IMR-90 (cell line): ENCODE results near the gene ICAM2. TPM values are rescaled to one million over a fixed set of nuclear protein-coding genes. Genes with fewer than 3 reads are reported as not detected.

Experiments used
- ATAC-seq: fragments of 200-7000 bp; cut with Tn5 transposase; 2 replicates; pipeline ENCODE4 v1.9.1; 2020; ENCODE audit warnings: low read depth, mild to moderate bottlenecking, moderate library complexity
- BruUV-seq: library from RNA; stranded (reverse); fragments of 400-500 nt; replicated peaks from 2 replicates; lab custom pipeline; 2021; lab: Mats Ljungman, UMichigan
- CTCF ChIA-PET: fragments of 300-600 bp; formaldehyde crosslinking; extraction: SDS; loops from one replicate; lab custom pipeline; 2021; ENCODE audit warnings: antibody characterized with exemption; lab: Yijun Ruan, JAX
- POLR2A ChIA-PET: fragments of 300-600 bp; sonication (Branson Sonifier 250); formaldehyde crosslinking; loops from one replicate; lab custom pipeline; 2022; ENCODE audit warnings: antibody characterized with exemption; ENCODE audit not compliant: unreplicated experiment; lab: Charles Lee
- DNase-seq: peaks from one replicate; pipeline ENCODE4 v3.0.0; 2013
- H2AFZ ChIP-seq: replicated peaks from 2 replicates; pipeline ENCODE3; 2013; ENCODE audit warnings: low read length, mild to moderate bottlenecking; ENCODE audit not compliant: poor library complexity
- H2AK5ac ChIP-seq: 2 replicates; pipeline ENCODE4 v1.6.1; 2013; ENCODE audit warnings: low read depth, low read length, inconsistent platforms
- H2AK9ac ChIP-seq: replicated peaks from 2 replicates; pipeline ENCODE3; 2013; ENCODE audit warnings: mild to moderate bottlenecking, low read depth, low read length, moderate library complexity; ENCODE audit not compliant: poor library complexity
- H2BK120ac ChIP-seq: 2 replicates; pipeline ENCODE4 v1.6.1; 2013; ENCODE audit warnings: low read depth, low read length, inconsistent platforms
- H2BK15ac ChIP-seq: 3 replicates; pipeline ENCODE4 v1.6.1; 2013; ENCODE audit warnings: low read depth, low read length, inconsistent platforms
- H2BK20ac ChIP-seq: 2 replicates; pipeline ENCODE4 v1.6.1; 2013; ENCODE audit warnings: low read depth, mild to moderate bottlenecking, inconsistent platforms, low read length, moderate library complexity
- H2BK5ac ChIP-seq: 2 replicates; pipeline ENCODE4 v1.6.1; 2013; ENCODE audit warnings: mild to moderate bottlenecking, low read depth, low read length, inconsistent platforms; ENCODE audit not compliant: poor library complexity, severe bottlenecking
- H3K14ac ChIP-seq: replicated peaks from 2 replicates; pipeline ENCODE4 v1.6.1; 2013; ENCODE audit warnings: low read depth, low read length, inconsistent platforms
- H3K18ac ChIP-seq: 2 replicates; pipeline ENCODE4 v1.6.1; 2013; ENCODE audit warnings: low read depth, low read length, control low read depth
- H3K23ac ChIP-seq: 2 replicates; pipeline ENCODE4 v1.6.1; 2013; ENCODE audit warnings: low read depth, low read length, inconsistent platforms
- H3K27ac ChIP-seq: 2 replicates; pipeline ENCODE4 v1.5.1; 2013; ENCODE audit warnings: mild to moderate bottlenecking, control low read depth, low read length; ENCODE audit not compliant: insufficient read depth
- H3K27me3 ChIP-seq: 2 replicates; pipeline ENCODE4 v1.6.1; 2013; ENCODE audit warnings: low read length; ENCODE audit not compliant: control insufficient read depth, insufficient read depth
- H3K36me3 ChIP-seq: 2 replicates; pipeline ENCODE4 v1.6.1; 2013; ENCODE audit warnings: low read length, mixed read lengths; ENCODE audit not compliant: control insufficient read depth, insufficient read depth
- H3K4ac ChIP-seq: 2 replicates; pipeline ENCODE4 v1.6.1; 2013; ENCODE audit warnings: low read depth, low read length, inconsistent platforms
- H3K4me1 ChIP-seq: 2 replicates; pipeline ENCODE4 v1.6.1; 2013; ENCODE audit warnings: low read length, mixed read lengths; ENCODE audit not compliant: control insufficient read depth, insufficient read depth
- H3K4me2 ChIP-seq: 2 replicates; pipeline ENCODE4 v1.6.1; 2013; ENCODE audit warnings: low read depth, mild to moderate bottlenecking, control low read depth, low read length, moderate library complexity
- H3K4me3 ChIP-seq: 2 replicates; pipeline ENCODE4 v1.5.1; 2013; ENCODE audit warnings: low read depth, mild to moderate bottlenecking, control low read depth, low read length, moderate library complexity; ENCODE audit not compliant: insufficient read depth
- H3K56ac ChIP-seq: 2 replicates; pipeline ENCODE4 v1.6.1; 2013; ENCODE audit warnings: low read length, inconsistent platforms; ENCODE audit not compliant: insufficient read depth; ENCODE audit errors: extremely low read depth
- H3K79me1 ChIP-seq, 2 experiments: 2 replicates each; pipeline ENCODE4 v1.6.1; 2013; ENCODE audit warnings: low read length in 2 of 2, inconsistent platforms in 1 of 2, low read depth in 1 of 2
- H3K9ac ChIP-seq: 2 replicates; pipeline ENCODE4 v1.6.1; 2013; ENCODE audit warnings: low read depth, low read length, control low read depth
- H3K9me1 ChIP-seq: 2 replicates; pipeline ENCODE4 v1.6.1; 2013; ENCODE audit warnings: low read length, inconsistent platforms; ENCODE audit not compliant: insufficient read depth
- H3K9me3 ChIP-seq: 2 replicates; pipeline ENCODE4 v1.6.1; 2013; ENCODE audit warnings: low read length; ENCODE audit not compliant: control insufficient read depth, insufficient read depth
- H4K20me1 ChIP-seq: 2 replicates; pipeline ENCODE4 v1.6.1; 2013; ENCODE audit warnings: low read length, inconsistent platforms; ENCODE audit not compliant: insufficient read depth
- H4K5ac ChIP-seq: 2 replicates; pipeline ENCODE4 v1.6.1; 2013; ENCODE audit warnings: mild to moderate bottlenecking, low read depth, low read length, control low read depth
- H4K8ac ChIP-seq, 2 experiments: 2 replicates each; pipeline ENCODE4 v1.6.1; 2013; ENCODE audit warnings: low read depth in 2 of 2, low read length in 2 of 2, control low read depth in 1 of 2, inconsistent platforms in 1 of 2
- H4K91ac ChIP-seq: 2 replicates; pipeline ENCODE4 v1.6.1; 2013; ENCODE audit warnings: low read depth, low read length, inconsistent platforms; ENCODE audit not compliant: insufficient read depth
- BHLHE40 ChIP-seq: fragments of 150-350 bp; IDR thresholded peaks from 2 replicates; pipeline ENCODE4 v1.6.1; 2016; ENCODE audit warnings: mild to moderate bottlenecking, low read depth, low read length
- CEBPB ChIP-seq: IDR thresholded peaks from 2 replicates; pipeline ENCODE4 v1.6.1; 2012; ENCODE audit warnings: low read depth, low read length, improper control_type of control experiment
- CTCF ChIP-seq: conservative IDR thresholded peaks from 2 replicates; pipeline ENCODE4 v1.5.1; 2012; ENCODE audit warnings: mild to moderate bottlenecking, low read depth, low read length, improper control_type of control experiment
- ELK1 ChIP-seq: fragments of 150-350 bp; IDR thresholded peaks from 2 replicates; pipeline ENCODE4 v1.6.1; 2016; ENCODE audit warnings: low read depth, mild to moderate bottlenecking, low read length, moderate library complexity, borderline replicate concordance
- FOS ChIP-seq: fragments of 150-350 bp; IDR thresholded peaks from 2 replicates; pipeline ENCODE4 v1.6.1; 2016; ENCODE audit warnings: low read depth, low read length
- MAZ ChIP-seq: IDR thresholded peaks from 2 replicates; pipeline ENCODE4 v1.6.1; 2012; ENCODE audit warnings: low read depth, mild to moderate bottlenecking, low read length, improper control_type of control experiment, moderate library complexity, borderline replicate concordance
- MXI1 ChIP-seq: IDR thresholded peaks from 2 replicates; pipeline ENCODE4 v1.6.1; 2012; ENCODE audit warnings: low read depth, mild to moderate bottlenecking, low read length, moderate library complexity, borderline replicate concordance
- NFE2L2 ChIP-seq: fragments of 150-350 bp; IDR thresholded peaks from 2 replicates; pipeline ENCODE4 v1.6.1; 2016; ENCODE audit warnings: low read depth, mild to moderate bottlenecking, low read length
- POLR2A ChIP-seq: IDR thresholded peaks from 2 replicates; pipeline ENCODE4 v1.6.1; 2012; ENCODE audit warnings: mild to moderate bottlenecking, low read depth, low read length
- RCOR1 ChIP-seq: IDR thresholded peaks from 2 replicates; pipeline ENCODE4 v1.6.1; 2012; ENCODE audit warnings: mild to moderate bottlenecking, low read length, improper control_type of control experiment; ENCODE audit not compliant: insufficient replicate concordance
- SMC3 ChIP-seq: fragments of 150-350 bp; IDR thresholded peaks from 2 replicates; pipeline ENCODE4 v1.6.1; 2016; ENCODE audit warnings: low read depth, mild to moderate bottlenecking, antibody characterized with exemption, low read length, moderate library complexity
- USF2 ChIP-seq: fragments of 150-350 bp; IDR thresholded peaks from 2 replicates; pipeline ENCODE4 v1.6.1; 2017; ENCODE audit warnings: mild to moderate bottlenecking, antibody characterized with exemption, low read length, low read depth
- WGBS, 2 experiments: methylation state at CpG; one replicate each; pipeline versions ENCODE4 v1.1.5 to v1.1.7; 2013; ENCODE audit warnings: missing lambda C conversion rate in 2 of 2; ENCODE audit not compliant: insufficient read length in 1 of 2; ENCODE audit errors: extremely low coverage in 2 of 2; 5-methylcytosine and 5-hydroxymethylcytosine counted together
- dilution Hi-C: fragments of 300-500 bp; cut with HindIII; formaldehyde crosslinking; loops from one replicate; pipeline ENCODE4 v1.14.3; 2018; ENCODE audit warnings: low sequenced_read_pairs; ENCODE audit not compliant: unreplicated experiment
- in situ Hi-C: fragments of 300-500 bp; cut with MboI; formaldehyde crosslinking; loops from 3 replicates; pipeline ENCODE4 v1.14.3; 2019; ENCODE audit warnings: low sequenced_read_pairs, inconsistent platforms, mixed read lengths
- intact Hi-C: fragments of 100-400 bp; cut with micrococcal nuclease; formaldehyde crosslinking; loops from 2 replicates; pipeline ENCODE4 v1.10.0; 2022
- polyA plus RNA-seq, 3 experiments: library from polyadenylated mRNA; depleted of rRNA; stranded (reverse); fragments of >200 nt; gene quantifications; 2 replicates each; pipeline ENCODE4 v1.2.3, GENCODE V29; 2012; ENCODE audit warnings: low replicate concordance in 1 of 3
- total RNA-seq: library from RNA; depleted of rRNA; stranded (reverse); fragments of >200 nt; gene quantifications from 2 replicates; pipeline ENCODE4 v1.2.3, GENCODE V29; 2012

ICAM2 gene
- total and polyA plus RNA-seq, 2 of the 4 experiments (the other 2 are of a cell fraction), result 0.12 TPM; not detected in 1

GRCh38 chr17:63984651-63985386 is 35.6 kb downstream of the ICAM2 start (continued):
- TF ChIP-seq CTCF, result 0 out of 2 replicates have a peak, but pooled peaks have one; percentile 3

- Histone ChIP-seq H3K9me3 (peaks cover 4% of the 10 kb centered on the region), H2BK15ac (peak overlapping the region; percentile 56; the same call in 2 of the 3 replicates), H2BK5ac (no peak overlapping the region), H3K79me1 (no peaks in the 10 kb centered on the region), H2AK5ac (no peak overlapping the region), H3K27ac (no peak overlapping the region), H3K23ac (no peak overlapping the region), H3K56ac (no peak overlapping the region), H2BK120ac (no peak overlapping the region), H3K4ac (no peak overlapping the region), H4K8ac (no peak overlapping the region), H3K4me3 (no peak overlapping the region), H3K36me3 (no peaks in the 10 kb centered on the region), H3K9me1 (peaks cover 9% of the 10 kb centered on the region; the same call in 1 of the 2 replicates), H3K9ac (no peak overlapping the region), H2BK20ac (0 out of 2 replicates have a peak overlapping the region, but pooled peaks have one; percentile 30), H3K4me1 (peaks cover 8% of the 10 kb centered on the region; the same call in 1 of the 2 replicates), H4K20me1 (no peaks in the 10 kb centered on the region), H4K5ac (no peak overlapping the region), H3K14ac (no peak overlapping the region), H3K18ac (no peak overlapping the region), H3K4me2 (no peak overlapping the region), H4K91ac (no peak overlapping the region), H2AK9ac (no peak overlapping the region), H2AFZ (peak overlapping the region; percentile 71), H3K27me3 (peaks cover 2% of the 10 kb centered on the region; the same call in 1 of the 2 replicates)
- intact Hi-C loops (no loop called here), in situ Hi-C loops (no loop called here), dilution Hi-C loops (no loop called here)
- DNase-seq, result peak; percentile 38
- no peak for ATAC-seq
- WGBS, 2 experiments, result 100% methylated on average over 1 of the region's 5 CpGs; no CpG with 5 or more reads in 1 of the 2 experiments
- POLR2A ChIA-PET, result interaction anchor here (0.5 kb wide), 1 partner anchor 222 kb away, joined by 17 read pairs; no protein-coding TSS in a partner anchor
- CTCF ChIA-PET, result no interaction called here
- BruUV-seq, result no TSS peak
- TF ChIP-seq NFE2L2 (no peak), SMC3 (no peak), POLR2A (no peak), BHLHE40 (no peak), USF2 (no peak), ELK1 (no peak), MAZ (no peak), MXI1 (no peak), RCOR1 (no peak), FOS (no peak), CEBPB (no peak)
Measured at GRCh38 chr17:63984236-63984635, 36.2 kb downstream of the ICAM2 start.
